HG02571 (cell line): ENCODE data around the gene B4GALT7.
"Not testable (repeated sequence)": the region's sequence is repeated elsewhere in the genome, so short reads cannot be mapped to it uniquely, and the experiment has no call there.

ENCODE experiments used
- ATAC-seq: cut with Tn5 transposase; IDR thresholded peaks from one replicate; pipeline ENCODE4 v1.9.1; 2021; ENCODE audit warnings: mild to moderate bottlenecking, moderate library complexity; ENCODE audit not compliant: unreplicated experiment

B4GALT7 gene, protein sequence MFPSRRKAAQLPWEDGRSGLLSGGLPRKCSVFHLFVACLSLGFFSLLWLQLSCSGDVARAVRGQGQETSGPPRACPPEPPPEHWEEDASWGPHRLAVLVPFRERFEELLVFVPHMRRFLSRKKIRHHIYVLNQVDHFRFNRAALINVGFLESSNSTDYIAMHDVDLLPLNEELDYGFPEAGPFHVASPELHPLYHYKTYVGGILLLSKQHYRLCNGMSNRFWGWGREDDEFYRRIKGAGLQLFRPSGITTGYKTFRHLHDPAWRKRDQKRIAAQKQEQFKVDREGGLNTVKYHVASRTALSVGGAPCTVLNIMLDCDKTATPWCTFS

DNA sequence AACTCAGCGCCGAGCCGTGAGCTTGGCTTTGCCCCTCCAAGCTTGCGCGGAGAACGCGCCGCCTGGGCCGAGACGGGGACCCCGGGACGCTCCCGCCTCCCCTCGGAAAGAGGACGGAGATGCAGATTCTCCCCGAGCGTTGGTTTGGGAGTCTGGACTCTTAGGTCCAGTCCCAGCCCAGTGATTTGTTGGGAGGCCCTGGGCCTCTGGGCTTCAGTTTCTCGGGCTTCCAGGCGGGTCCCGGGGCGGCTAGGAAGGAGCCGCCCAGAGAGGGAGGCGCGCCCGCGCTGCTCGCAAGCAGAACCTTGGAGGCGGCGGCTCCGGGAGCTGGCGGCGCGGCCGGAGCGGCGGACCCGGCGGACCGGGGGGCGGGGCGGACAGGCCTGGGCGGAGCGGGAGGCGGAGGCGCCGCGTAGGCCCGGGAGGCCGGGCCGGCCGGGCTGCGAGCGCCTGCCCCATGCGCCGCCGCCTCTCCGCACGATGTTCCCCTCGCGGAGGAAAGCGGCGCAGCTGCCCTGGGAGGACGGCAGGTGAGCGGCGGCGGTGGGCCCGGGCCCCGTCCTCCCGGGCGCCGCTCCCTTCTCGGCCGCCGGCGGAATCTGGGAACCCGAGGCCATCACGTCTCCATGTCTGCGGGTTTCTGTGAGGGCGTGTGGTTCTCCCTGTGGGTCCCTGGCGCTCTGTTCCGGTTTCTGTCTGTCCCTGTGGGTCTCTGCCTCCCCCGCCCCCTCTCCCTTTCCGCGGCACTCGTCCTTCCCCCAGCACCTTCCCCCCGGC is at the start of gene B4GALT7:
Gene B4GALT7, plus strand, starts transcription at position 402 of the 777 bp plus-strand sequence. Its CDS starts 79 bp downstream, at position 481.
- ATAC-seq, result peak; percentile 84

GRCh38 chr5:177552839-177553455 is 47.0 kb upstream of the B4GALT7 start:
- no peak for ATAC-seq

GRCh38 chr5:177553671-177554429 is 46.1 kb upstream of the B4GALT7 start:
- ATAC-seq, result peak; percentile 30

DNA sequence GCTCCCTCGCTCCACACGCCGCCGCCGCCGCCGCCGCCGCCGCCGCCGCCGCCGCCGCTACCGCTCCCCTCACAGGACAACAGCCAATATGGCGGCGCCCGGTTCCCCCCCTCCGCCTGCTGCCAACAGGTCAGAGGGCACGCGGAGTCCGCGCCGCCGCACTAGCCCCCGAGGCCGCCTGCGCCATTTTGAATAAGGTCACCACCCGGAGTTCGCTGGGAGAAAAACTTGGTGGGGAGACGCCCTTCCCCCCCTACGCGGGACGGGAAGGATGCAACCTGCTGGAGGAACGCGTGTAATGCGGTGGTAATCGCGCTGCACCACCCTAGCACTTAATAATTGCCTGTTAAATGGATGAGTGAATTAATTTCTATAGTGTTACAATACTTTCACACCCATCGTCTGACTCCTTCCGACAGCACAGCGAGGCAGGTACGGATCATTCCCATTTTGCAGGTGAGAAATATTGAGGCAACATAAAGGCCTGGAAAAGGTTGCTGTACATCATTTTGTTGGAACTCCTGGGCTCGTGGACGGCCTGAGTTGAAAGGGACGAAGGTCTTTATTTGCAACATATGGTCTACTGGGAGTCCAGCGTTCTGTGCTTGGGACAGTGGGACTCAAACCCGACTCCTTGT is 45.3 kb upstream of the B4GALT7 start, which contains the start of gene FAM193B:
Gene FAM193B, minus strand, starts transcription at position 90 of the 638 bp plus-strand sequence. CDS start 105 bp downstream, outside the sequence.
- ATAC-seq, result peak; percentile 87

GRCh38 chr5:177555228-177555627 is 44.7 kb upstream of the B4GALT7 start:
- no peak for ATAC-seq

DNA sequence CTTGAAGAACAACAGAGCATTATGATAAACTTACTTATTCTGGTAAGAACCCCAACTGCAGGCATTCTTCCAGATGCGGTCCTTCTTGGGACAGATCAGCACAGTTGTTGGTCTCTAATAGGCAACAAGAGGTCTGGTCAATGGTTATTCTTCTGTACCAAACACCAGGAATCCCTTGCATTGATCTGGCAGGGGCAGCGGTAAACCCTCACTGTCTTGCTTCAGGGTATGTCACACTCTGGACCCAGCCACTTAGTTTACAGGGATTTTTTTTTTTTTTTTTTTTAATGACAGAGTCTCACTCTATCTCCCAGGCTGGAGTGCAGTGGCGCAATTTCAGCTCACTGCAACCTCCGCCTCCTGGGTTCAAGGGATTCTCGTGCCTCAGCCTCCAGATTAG is 44.3 kb upstream of the B4GALT7 start:
- no peak for ATAC-seq

GRCh38 chr5:177557041-177557647 is 42.8 kb upstream of the B4GALT7 start:
- no peak for ATAC-seq

DNA sequence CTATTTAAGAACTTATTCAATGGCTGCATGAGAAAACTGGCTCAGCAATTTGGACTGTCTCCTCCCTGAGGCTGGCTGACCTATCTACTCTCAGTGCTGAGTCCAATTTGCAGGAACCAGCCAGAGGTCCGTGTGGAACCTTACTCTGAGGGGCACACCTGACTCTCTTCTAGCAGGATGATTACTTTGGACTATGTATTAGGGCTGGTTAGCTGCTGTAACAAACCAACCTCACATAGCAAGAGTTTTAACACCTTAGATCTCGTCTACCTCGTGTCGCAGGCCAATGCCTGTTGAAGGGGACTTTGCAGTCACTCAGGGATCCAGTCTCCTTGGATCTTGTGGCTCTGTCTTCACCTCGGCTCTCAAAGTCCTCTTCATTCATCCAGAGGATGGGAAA is 42.1 kb upstream of the B4GALT7 start:
- no peak for ATAC-seq

DNA sequence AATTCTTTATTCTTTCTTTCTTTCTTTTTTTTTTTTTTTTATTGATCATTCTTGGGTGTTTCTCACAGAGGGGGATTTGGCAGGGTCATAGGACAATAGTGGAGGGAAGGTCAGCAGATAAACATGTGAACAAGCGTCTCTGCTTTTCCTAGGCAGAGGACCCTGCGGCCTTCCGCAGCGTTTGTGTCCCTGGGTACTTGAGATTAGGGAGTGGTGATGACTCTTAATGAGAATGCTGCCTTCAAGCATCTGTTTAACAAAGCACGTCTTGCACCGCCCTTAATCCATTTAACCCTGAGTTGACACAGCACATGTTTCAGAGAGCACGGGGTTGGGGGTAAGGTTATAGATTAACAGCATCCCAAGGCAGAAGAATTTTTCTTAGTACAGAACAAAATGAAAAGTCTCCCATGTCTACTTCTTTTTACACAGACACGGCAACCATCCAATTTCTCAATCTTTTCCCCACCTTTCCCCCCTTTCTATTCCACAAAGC is 40.4 kb upstream of the B4GALT7 start:
- ATAC-seq, result not testable (repeated sequence)

DNA sequence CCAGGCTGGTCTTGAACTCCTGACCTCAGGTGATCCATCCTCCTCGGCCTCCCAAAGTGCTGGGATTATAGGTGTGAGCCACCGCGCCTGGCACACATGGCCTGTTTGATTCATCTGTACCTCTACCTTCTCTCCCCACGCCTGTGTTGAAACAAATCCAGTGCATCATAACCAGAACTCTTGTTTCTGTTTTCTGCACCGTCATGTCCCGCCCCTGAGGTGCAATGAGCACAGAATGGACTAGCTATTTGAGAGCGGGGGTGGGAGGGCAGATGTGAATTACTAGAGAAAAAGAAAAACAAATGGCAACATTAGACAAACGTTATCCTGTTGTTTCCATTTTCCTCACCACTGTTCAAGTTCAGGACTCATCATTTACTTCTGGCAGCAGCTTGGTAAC is 34.9 kb upstream of the B4GALT7 start:
- no peak for ATAC-seq

- ATAC-seq, result no peak
These were observed 31.6 kb upstream of the B4GALT7 start for GRCh38 chr5:177568326-177568725.

- no peak for ATAC-seq
These were observed 30.0 kb upstream of the B4GALT7 start for GRCh38 chr5:177569894-177570293.

DNA sequence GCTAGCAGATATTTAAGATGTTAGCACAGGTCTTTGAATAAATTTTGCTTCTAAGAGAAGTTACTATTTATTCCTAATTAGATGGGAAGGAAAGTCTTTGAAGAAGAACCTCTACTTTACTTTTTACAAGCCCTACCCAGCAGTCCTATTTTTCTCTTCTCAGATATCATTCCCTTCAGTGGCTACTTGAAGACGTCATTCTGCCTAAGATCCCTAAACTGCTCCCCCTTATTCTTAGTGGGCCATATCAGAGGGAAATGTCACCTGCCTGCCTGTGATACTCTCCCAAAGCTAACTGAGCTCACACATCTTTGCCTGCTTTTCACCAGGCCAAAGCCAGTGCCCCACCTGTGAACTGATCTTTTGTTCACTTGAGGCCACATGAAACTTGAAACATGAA is 24.4 kb upstream of the B4GALT7 start:
- no peak for ATAC-seq

- no peak for ATAC-seq
These were observed 23.8 kb upstream of the B4GALT7 start for GRCh38 chr5:177576169-177576568.

DNA sequence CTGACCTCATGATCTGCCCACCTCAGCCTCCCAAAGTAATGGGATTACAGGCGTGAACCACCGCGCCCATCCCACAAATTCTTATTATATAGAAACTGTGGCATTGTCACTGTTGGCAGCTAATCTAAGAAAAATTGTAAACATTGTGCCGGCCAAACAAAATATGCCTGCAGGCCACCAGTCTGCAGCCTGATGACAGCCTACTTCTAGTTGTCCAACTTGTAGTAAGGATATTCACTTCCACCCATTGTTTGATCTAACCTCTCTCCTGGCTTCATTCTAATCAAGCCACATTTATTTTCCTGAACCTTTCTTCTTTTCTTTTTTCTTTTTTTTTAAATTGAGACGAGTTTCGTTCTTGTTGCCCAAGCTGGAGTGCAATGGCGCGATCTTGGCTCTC is 21.6 kb upstream of the B4GALT7 start:
- no peak for ATAC-seq

- ATAC-seq, result no peak
These were observed 11.5 kb upstream of the B4GALT7 start for GRCh38 chr5:177588413-177588909.

DNA sequence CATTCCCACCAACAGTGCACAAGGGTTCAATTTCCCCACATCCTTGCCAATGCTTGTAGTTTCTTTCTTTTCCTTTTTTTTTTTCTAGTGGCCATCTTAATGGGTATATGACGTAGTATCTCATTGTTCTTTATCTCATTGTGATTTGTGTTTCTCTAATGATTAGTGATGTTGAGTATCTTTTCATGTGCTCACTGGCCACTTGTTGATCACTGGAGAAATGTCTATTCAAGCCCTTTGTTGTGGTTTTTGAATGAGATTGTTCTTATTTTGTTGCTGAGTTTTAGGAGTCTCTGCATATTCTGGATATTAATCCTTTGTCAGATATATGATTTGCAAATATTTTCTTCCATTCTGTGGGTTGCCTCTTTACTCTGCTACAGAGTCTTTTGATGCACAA is 9.5 kb upstream of the B4GALT7 start:
- no peak for ATAC-seq

DNA sequence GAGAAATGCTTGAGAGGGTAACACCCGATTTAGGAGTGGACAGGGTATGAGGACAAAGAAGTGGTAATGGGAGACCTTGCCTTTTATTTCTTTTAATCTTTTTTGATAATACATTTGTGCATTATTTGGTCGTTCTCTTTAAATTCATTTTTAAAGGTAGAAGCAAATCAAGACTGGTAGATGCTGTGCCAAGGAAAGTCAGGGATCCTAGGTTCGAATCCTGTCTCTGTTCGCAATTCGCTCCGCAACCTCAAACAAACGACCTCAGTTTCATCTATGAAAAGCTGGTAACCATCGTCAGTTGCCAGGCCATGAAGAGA is 8.3 kb upstream of the B4GALT7 start:
- no peak for ATAC-seq

- peak; percentile 86 for ATAC-seq
These were observed 7.7 kb upstream of the B4GALT7 start, which contains the start of gene TMED9 for GRCh38 chr5:177592010-177592834. TMED9 (plus strand) TSS chr5:177592203; CDS start chr5:177592215, 12 bp downstream.
